K562 (cell line): Measurements from ENCODE around the gene HRG. TPM values are rescaled to one million over a fixed set of nuclear protein-coding genes. Genes with fewer than 3 reads are reported as not detected.

ENCODE experiments used
- CBFA2T3 ChIP-seq: fragments of 450-650 bp; IDR thresholded peaks from 2 replicates; pipeline ENCODE4 v1.6.1; 2017
- CBX2 ChIP-seq: fragments of 200-600 bp; sonication (generic); IDR thresholded peaks from one replicate; pipeline ENCODE4 v1.6.1; 2012; ENCODE audit warnings: mild to moderate bottlenecking, low read length, inconsistent platforms; ENCODE audit not compliant: insufficient read depth, poor library complexity, severe bottlenecking
- CTBP1 ChIP-seq: fragments of 450-650 bp; IDR thresholded peaks from 2 replicates; pipeline ENCODE4 v1.6.1; 2016; ENCODE audit warnings: borderline replicate concordance
- TGIF2 ChIP-seq: sonication (generic); formaldehyde crosslinking; IDR thresholded peaks from 2 replicates; pipeline ENCODE4 v1.8.1; 2022; ENCODE audit warnings: mild to moderate bottlenecking, missing genetic modification reagents, moderate library complexity
- ZNF24 ChIP-seq: fragments of 450-650 bp; IDR thresholded peaks from 2 replicates; pipeline ENCODE4 v1.6.1; 2016
- ZNF644 ChIP-seq: fragments of 200-800 bp; sonication (Bioruptor generic); IDR thresholded peaks from 2 replicates; pipeline ENCODE4 v1.6.1; 2016; ENCODE audit warnings: low read depth, missing genetic modification characterization, missing compliant biosample characterization
- polyA plus RNA-seq, 8 experiments: library from polyadenylated mRNA; depleted of rRNA in 4 of 8; stranded (reverse) in 5 of 8; unstranded in 3 of 8; fragments of >200 nt; fragmentation: Nextera tagmentation in 2 of 8; fragmentation: Illumina TruSeq in 1 of 8; extraction: Ambion mirVana in 2 of 8; extraction: Trizol in 1 of 8; gene quantifications; 2 replicates each; pipeline versions ENCODE4 v1.2.1 to v1.2.3, GENCODE V29; 2011 to 2014; ENCODE audit warnings: inconsistent platforms in 1 of 8, missing spikeins in 1 of 8
- total RNA-seq, 7 experiments: library from RNA; depleted of rRNA in 6 of 7; stranded (reverse); fragments of >200 nt in 6 of 7; fragmentation: Illumina TruSeq in 2 of 7; extraction: Trizol in 2 of 7; gene quantifications; 2 replicates each; pipeline versions ENCODE4 v1.2.1 to v1.2.3, GENCODE V29; 2011 to 2021; ENCODE audit warnings: low replicate concordance in 1 of 7
- TF ChIP-seq, protein P1 (sequence below): fragments of 200-600 bp; sonication (generic); IDR thresholded peaks from one replicate; pipeline ENCODE4 v1.6.1; 2012; ENCODE audit warnings: mild to moderate bottlenecking, low read depth, low read length, inconsistent platforms
- TF ChIP-seq, protein P2 (sequence below): IDR thresholded peaks from 2 replicates; pipeline ENCODE4 v1.6.1; 2014; ENCODE audit warnings: antibody characterized with exemption
- TF ChIP-seq, protein P3 (sequence below): fragments of 450-650 bp; formaldehyde crosslinking; conservative IDR thresholded peaks from 2 replicates; pipeline ENCODE4 v1.4.0; 2022; ENCODE audit warnings: mild to moderate bottlenecking, missing genetic modification characterization

Gene HRG
- total and polyA plus RNA-seq, 9 of the 15 experiments (the other 6 are each of a cell fraction or from before 2014, with no cell fraction given): not detected

DNA sequence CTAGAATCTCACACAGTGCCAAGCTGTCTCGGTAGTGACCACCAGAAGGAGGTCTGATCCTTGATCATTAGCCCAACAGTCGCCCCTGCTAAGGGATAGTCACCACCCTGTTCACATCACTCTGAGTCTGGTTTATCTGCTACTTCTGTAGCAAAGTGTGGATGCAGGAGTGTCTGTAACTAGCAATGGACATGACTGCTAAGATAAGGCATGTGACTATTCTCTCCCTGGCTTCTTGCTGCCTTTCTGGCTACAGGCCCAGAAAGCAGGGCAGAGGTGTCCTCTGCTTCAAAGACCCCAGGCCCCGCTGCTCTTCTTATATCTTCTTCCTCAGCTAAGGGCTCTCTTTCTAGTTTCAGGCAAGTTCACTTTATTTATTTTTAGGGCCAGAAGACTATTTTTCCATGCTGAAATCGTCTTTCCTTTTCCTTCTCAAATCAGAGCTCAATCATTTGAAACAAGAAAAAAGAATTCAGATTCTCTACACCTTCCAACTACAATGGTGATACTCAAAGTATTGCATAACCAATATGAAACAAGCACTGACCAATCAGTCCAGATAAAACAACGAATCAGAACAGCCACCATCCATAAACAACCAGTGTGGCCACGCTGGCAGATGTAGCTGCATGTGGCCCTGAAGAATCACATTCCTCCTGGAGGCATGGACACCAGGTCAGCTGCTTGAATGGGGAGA is 43.3 kb downstream of the HRG start (continued):
- TF ChIP-seq, protein P1, sequence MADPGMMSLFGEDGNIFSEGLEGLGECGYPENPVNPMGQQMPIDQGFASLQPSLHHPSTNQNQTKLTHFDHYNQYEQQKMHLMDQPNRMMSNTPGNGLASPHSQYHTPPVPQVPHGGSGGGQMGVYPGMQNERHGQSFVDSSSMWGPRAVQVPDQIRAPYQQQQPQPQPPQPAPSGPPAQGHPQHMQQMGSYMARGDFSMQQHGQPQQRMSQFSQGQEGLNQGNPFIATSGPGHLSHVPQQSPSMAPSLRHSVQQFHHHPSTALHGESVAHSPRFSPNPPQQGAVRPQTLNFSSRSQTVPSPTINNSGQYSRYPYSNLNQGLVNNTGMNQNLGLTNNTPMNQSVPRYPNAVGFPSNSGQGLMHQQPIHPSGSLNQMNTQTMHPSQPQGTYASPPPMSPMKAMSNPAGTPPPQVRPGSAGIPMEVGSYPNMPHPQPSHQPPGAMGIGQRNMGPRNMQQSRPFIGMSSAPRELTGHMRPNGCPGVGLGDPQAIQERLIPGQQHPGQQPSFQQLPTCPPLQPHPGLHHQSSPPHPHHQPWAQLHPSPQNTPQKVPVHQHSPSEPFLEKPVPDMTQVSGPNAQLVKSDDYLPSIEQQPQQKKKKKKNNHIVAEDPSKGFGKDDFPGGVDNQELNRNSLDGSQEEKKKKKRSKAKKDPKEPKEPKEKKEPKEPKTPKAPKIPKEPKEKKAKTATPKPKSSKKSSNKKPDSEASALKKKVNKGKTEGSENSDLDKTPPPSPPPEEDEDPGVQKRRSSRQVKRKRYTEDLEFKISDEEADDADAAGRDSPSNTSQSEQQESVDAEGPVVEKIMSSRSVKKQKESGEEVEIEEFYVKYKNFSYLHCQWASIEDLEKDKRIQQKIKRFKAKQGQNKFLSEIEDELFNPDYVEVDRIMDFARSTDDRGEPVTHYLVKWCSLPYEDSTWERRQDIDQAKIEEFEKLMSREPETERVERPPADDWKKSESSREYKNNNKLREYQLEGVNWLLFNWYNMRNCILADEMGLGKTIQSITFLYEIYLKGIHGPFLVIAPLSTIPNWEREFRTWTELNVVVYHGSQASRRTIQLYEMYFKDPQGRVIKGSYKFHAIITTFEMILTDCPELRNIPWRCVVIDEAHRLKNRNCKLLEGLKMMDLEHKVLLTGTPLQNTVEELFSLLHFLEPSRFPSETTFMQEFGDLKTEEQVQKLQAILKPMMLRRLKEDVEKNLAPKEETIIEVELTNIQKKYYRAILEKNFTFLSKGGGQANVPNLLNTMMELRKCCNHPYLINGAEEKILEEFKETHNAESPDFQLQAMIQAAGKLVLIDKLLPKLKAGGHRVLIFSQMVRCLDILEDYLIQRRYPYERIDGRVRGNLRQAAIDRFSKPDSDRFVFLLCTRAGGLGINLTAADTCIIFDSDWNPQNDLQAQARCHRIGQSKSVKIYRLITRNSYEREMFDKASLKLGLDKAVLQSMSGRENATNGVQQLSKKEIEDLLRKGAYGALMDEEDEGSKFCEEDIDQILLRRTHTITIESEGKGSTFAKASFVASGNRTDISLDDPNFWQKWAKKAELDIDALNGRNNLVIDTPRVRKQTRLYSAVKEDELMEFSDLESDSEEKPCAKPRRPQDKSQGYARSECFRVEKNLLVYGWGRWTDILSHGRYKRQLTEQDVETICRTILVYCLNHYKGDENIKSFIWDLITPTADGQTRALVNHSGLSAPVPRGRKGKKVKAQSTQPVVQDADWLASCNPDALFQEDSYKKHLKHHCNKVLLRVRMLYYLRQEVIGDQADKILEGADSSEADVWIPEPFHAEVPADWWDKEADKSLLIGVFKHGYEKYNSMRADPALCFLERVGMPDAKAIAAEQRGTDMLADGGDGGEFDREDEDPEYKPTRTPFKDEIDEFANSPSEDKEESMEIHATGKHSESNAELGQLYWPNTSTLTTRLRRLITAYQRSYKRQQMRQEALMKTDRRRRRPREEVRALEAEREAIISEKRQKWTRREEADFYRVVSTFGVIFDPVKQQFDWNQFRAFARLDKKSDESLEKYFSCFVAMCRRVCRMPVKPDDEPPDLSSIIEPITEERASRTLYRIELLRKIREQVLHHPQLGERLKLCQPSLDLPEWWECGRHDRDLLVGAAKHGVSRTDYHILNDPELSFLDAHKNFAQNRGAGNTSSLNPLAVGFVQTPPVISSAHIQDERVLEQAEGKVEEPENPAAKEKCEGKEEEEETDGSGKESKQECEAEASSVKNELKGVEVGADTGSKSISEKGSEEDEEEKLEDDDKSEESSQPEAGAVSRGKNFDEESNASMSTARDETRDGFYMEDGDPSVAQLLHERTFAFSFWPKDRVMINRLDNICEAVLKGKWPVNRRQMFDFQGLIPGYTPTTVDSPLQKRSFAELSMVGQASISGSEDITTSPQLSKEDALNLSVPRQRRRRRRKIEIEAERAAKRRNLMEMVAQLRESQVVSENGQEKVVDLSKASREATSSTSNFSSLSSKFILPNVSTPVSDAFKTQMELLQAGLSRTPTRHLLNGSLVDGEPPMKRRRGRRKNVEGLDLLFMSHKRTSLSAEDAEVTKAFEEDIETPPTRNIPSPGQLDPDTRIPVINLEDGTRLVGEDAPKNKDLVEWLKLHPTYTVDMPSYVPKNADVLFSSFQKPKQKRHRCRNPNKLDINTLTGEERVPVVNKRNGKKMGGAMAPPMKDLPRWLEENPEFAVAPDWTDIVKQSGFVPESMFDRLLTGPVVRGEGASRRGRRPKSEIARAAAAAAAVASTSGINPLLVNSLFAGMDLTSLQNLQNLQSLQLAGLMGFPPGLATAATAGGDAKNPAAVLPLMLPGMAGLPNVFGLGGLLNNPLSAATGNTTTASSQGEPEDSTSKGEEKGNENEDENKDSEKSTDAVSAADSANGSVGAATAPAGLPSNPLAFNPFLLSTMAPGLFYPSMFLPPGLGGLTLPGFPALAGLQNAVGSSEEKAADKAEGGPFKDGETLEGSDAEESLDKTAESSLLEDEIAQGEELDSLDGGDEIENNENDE: no peak
- TF ChIP-seq ZNF644 (no peak), CBFA2T3 (peak; percentile 63), CTBP1 (peak; percentile 19; the same call in 1 of the 2 replicates), ZNF24 (no peak), TGIF2 (CRISPR knock-in tag) (no peak), CBX2 (no peak)
- TF ChIP-seq, protein P2, sequence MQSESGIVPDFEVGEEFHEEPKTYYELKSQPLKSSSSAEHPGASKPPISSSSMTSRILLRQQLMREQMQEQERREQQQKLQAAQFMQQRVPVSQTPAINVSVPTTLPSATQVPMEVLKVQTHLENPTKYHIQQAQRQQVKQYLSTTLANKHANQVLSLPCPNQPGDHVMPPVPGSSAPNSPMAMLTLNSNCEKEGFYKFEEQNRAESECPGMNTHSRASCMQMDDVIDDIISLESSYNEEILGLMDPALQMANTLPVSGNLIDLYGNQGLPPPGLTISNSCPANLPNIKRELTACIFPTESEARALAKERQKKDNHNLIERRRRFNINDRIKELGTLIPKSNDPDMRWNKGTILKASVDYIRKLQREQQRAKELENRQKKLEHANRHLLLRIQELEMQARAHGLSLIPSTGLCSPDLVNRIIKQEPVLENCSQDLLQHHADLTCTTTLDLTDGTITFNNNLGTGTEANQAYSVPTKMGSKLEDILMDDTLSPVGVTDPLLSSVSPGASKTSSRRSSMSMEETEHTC: 0 out of 2 replicates have a peak, but pooled peaks have one; percentile 37
- TF ChIP-seq, protein P3, sequence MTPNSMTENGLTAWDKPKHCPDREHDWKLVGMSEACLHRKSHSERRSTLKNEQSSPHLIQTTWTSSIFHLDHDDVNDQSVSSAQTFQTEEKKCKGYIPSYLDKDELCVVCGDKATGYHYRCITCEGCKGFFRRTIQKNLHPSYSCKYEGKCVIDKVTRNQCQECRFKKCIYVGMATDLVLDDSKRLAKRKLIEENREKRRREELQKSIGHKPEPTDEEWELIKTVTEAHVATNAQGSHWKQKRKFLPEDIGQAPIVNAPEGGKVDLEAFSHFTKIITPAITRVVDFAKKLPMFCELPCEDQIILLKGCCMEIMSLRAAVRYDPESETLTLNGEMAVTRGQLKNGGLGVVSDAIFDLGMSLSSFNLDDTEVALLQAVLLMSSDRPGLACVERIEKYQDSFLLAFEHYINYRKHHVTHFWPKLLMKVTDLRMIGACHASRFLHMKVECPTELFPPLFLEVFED (CRISPR knock-in tag): no peak
- TF ChIP-seq, all 486 proteins: peak for 13
